B cell (primary cell): ENCODE measurements around the gene DOCK4. TPM values are rescaled to one million over a fixed set of nuclear protein-coding genes. Genes with fewer than 3 reads are reported as not detected.

Experiments
- ATAC-seq: fragments of 200-7000 bp; cut with Tn5 transposase; one replicate; pipeline ENCODE4 v1.10.0; 2021; ENCODE audit warnings: low read depth, mild to moderate bottlenecking, moderate number of reproducible peaks, moderate library complexity
- CTCF ChIA-PET: fragments of 350-600 bp; sonication (Branson Sonifier 250); formaldehyde crosslinking; loops from one replicate; lab custom pipeline; 2021; ENCODE audit warnings: antibody characterized with exemption, inconsistent platforms; lab: Charles Lee
- POLR2A ChIA-PET: fragments of 350-600 bp; sonication (Branson Sonifier 250); formaldehyde crosslinking; loops from one replicate; lab custom pipeline; 2021; ENCODE audit warnings: antibody characterized with exemption; lab: Charles Lee
- DNase-seq: peaks from one replicate; pipeline ENCODE4 v3.0.0; 2013
- H2AFZ ChIP-seq: 2 replicates; pipeline ENCODE4 v1.6.1; 2012; ENCODE audit warnings: mild to moderate bottlenecking, low read depth, low read length; ENCODE audit not compliant: insufficient read depth, poor library complexity, severe bottlenecking
- H3K27ac ChIP-seq, 2 donors: 1 replicate in 1 of 2; 2 replicates in 1 of 2; pipeline ENCODE4 v1.5.1; 2012 to 2013; ENCODE audit warnings: low read length in 2 of 2, mild to moderate bottlenecking in 2 of 2, moderate library complexity in 1 of 2
- H3K27me3 ChIP-seq, 4 experiments: fragments of 200-600 bp in 1 of 4; sonication (generic) in 1 of 4; replicated peaks in 1 of 4; 1 replicate in 2 of 4; 2 replicates in 2 of 4; pipeline versions ENCODE4 v1.6.1 to v1.7.0; 2013 to 2016; ENCODE audit warnings: low read length in 3 of 4, mild to moderate bottlenecking in 2 of 4, mixed read lengths in 1 of 4, moderate library complexity in 1 of 4; ENCODE audit not compliant: insufficient read depth in 4 of 4, control insufficient read depth in 3 of 4; ENCODE audit errors: control extremely low read depth in 1 of 4
- H3K36me3 ChIP-seq, 2 experiments: replicated peaks in 1 of 2; 1 replicate in 1 of 2; 2 replicates in 1 of 2; pipeline versions ENCODE4 v1.6.1 to v1.7.1; 2013; ENCODE audit warnings: low read length in 1 of 2; ENCODE audit not compliant: insufficient read depth in 2 of 2, control insufficient read depth in 1 of 2; ENCODE audit errors: control extremely low read depth in 1 of 2, extremely low read depth in 1 of 2
- H3K4me1 ChIP-seq, 2 donors: fragments of 200-600 bp in 1 of 2; sonication (generic) in 1 of 2; 1 replicate in 1 of 2; 2 replicates in 1 of 2; pipeline versions ENCODE4 v1.5.1 to v1.6.1; 2013 to 2017; ENCODE audit warnings: low read length in 2 of 2; ENCODE audit not compliant: control insufficient read depth in 2 of 2, insufficient read depth in 2 of 2
- H3K4me2 ChIP-seq: replicated peaks from 2 replicates; pipeline ENCODE3; 2012; ENCODE audit warnings: mild to moderate bottlenecking, low read depth, low read length; ENCODE audit not compliant: poor library complexity, severe bottlenecking
- H3K4me3 ChIP-seq, 5 experiments: fragments of 200-600 bp in 1 of 5; sonication (generic) in 1 of 5; 1 replicate in 3 of 5; 2 replicates in 2 of 5; pipeline versions ENCODE4 v1.5.1 to v1.7.0; 2011 to 2016; ENCODE audit warnings: low read length in 4 of 5, mild to moderate bottlenecking in 4 of 5, low read depth in 2 of 5, control low read depth in 1 of 5, moderate library complexity in 1 of 5; ENCODE audit not compliant: insufficient read depth in 1 of 5; ENCODE audit errors: control extremely low read depth in 1 of 5, extremely low read depth in 1 of 5
- H3K79me2 ChIP-seq: fragments of 200-600 bp; sonication (generic); one replicate; pipeline ENCODE4 v1.6.0; 2016; ENCODE audit warnings: low read length; ENCODE audit not compliant: control insufficient read depth, insufficient read depth
- H3K9ac ChIP-seq: fragments of 200-600 bp; sonication (generic); 2 replicates; pipeline ENCODE4 v1.6.1; 2017; ENCODE audit warnings: mild to moderate bottlenecking, low read length, moderate library complexity
- H3K9me3 ChIP-seq, 3 donors: one replicate each; pipeline versions ENCODE4 v1.6.1 to v1.7.1; 2013; ENCODE audit warnings: low read length in 2 of 3; ENCODE audit not compliant: control insufficient read depth in 2 of 3, insufficient read depth in 1 of 3; ENCODE audit errors: control extremely low read depth in 1 of 3
- H4K20me1 ChIP-seq: 2 replicates; pipeline ENCODE4 v1.6.0; 2012; ENCODE audit warnings: mild to moderate bottlenecking, low read length; ENCODE audit not compliant: insufficient read depth, control insufficient read depth, poor library complexity, severe bottlenecking
- H3K27ac Mint-ChIP-seq: one replicate; pipeline ENCODE4 v1.8.0; 2021; ENCODE audit warnings: mixed read lengths
- H3K27me3 Mint-ChIP-seq: one replicate; pipeline ENCODE4 v1.8.0; 2021; ENCODE audit warnings: mixed read lengths
- H3K4me1 Mint-ChIP-seq: one replicate; pipeline ENCODE4 v1.8.0; 2021; ENCODE audit warnings: mixed read lengths
- H3K4me3 Mint-ChIP-seq: one replicate; pipeline ENCODE4 v1.8.0; 2021; ENCODE audit warnings: mixed read lengths
- H3K9me3 Mint-ChIP-seq: one replicate; pipeline ENCODE4 v1.8.0; 2022; ENCODE audit warnings: mixed read lengths; ENCODE audit not compliant: insufficient read depth
- EZH2 ChIP-seq: IDR thresholded peaks from 2 replicates; pipeline ENCODE4 v1.6.1; 2012; ENCODE audit warnings: borderline replicate concordance, low read depth, mild to moderate bottlenecking, moderate library complexity, low read length; ENCODE audit not compliant: insufficient read depth, poor library complexity, severe bottlenecking
- WGBS: methylation state at CpG from one replicate; pipeline ENCODE4 v1.1.5; 2013; ENCODE audit warnings: missing lambda C conversion rate; ENCODE audit not compliant: insufficient coverage; 5-methylcytosine and 5-hydroxymethylcytosine counted together
- intact Hi-C: fragments of 100-400 bp; cut with micrococcal nuclease; formaldehyde crosslinking; loops from one replicate; pipeline ENCODE4 v1.10.0; 2022
- polyA plus RNA-seq: library from polyadenylated mRNA; depleted of rRNA; stranded (reverse); fragments of >200 nt; gene quantifications from 2 replicates; pipeline ENCODE4 v1.2.3, GENCODE V29; 2012
- total RNA-seq, 2 donors: library from RNA; stranded (reverse); fragments of 120-200 nt in 1 of 2; gene quantifications; 1 replicate in 1 of 2; 2 replicates in 1 of 2; pipeline versions ENCODE4 v1.2.3 to v1.2.4, GENCODE V29; 2013 to 2022
- TF ChIP-seq, protein P1 (sequence below): fragments of 200-600 bp; IDR thresholded peaks from one replicate; pipeline ENCODE4 v1.8.0; 2022; ENCODE audit warnings: antibody characterized with exemption, mild to moderate bottlenecking

DOCK4 gene
- total and polyA plus RNA-seq, 2 donors (not counting 1 experiment from before 2014, with no cell fraction given), result 0.03 to 4.1 TPM

DNA sequence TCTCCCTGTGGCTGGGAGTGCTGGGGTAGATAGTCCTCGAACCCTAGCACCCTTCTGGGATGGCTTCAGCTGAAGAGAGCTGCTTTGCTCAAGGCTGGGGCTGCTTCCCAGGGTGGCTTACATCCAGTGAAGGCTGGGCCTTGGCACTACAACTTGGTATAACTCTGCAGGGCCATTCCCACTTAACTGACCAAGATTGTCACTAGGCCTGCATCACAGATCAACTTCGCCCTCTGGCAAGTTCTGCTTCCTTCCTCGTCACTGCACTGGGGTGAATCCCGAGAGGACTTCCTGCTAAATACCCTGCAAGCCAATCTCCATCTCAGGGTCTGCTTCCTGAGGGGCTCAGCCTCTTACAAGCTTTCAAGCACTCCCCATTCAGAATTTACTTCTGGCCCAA lies 195.2 kb downstream of the DOCK4 start:
- POLR2A ChIA-PET, result no interaction called here
- intact Hi-C loops, result no loop called here
- no peak for DNase-seq
- H3K27ac Mint-ChIP-seq, result no peak overlapping the region
- H3K9ac ChIP-seq, result no peak overlapping the region
- no peak overlapping the region for H2AFZ ChIP-seq
- H3K36me3 ChIP-seq, result no peaks in the 10 kb centered on the region
- no peaks in the 10 kb centered on the region for H3K27me3 Mint-ChIP-seq
- no peaks in the 10 kb centered on the region for H3K79me2 ChIP-seq
- CTCF ChIA-PET, result no interaction called here
- H3K4me2 ChIP-seq, result no peak overlapping the region
- H3K4me1 Mint-ChIP-seq, result no peaks in the 10 kb centered on the region
- no peaks in the 10 kb centered on the region for H3K9me3 Mint-ChIP-seq
- no peak overlapping the region for H3K4me3 Mint-ChIP-seq
- H3K27me3 ChIP-seq, result no peaks in the 10 kb centered on the region
- no peaks in the 10 kb centered on the region for H3K4me1 ChIP-seq
- H3K27ac ChIP-seq, result no peak overlapping the region
- no peak for ATAC-seq
- WGBS, result 52% methylated on average over 4 of the region's 4 CpGs
- H4K20me1 ChIP-seq, result no peaks in the 10 kb centered on the region
- H3K9me3 ChIP-seq, result no peaks in the 10 kb centered on the region
- no peak for TF ChIP-seq EZH2
- TF ChIP-seq, protein P1, sequence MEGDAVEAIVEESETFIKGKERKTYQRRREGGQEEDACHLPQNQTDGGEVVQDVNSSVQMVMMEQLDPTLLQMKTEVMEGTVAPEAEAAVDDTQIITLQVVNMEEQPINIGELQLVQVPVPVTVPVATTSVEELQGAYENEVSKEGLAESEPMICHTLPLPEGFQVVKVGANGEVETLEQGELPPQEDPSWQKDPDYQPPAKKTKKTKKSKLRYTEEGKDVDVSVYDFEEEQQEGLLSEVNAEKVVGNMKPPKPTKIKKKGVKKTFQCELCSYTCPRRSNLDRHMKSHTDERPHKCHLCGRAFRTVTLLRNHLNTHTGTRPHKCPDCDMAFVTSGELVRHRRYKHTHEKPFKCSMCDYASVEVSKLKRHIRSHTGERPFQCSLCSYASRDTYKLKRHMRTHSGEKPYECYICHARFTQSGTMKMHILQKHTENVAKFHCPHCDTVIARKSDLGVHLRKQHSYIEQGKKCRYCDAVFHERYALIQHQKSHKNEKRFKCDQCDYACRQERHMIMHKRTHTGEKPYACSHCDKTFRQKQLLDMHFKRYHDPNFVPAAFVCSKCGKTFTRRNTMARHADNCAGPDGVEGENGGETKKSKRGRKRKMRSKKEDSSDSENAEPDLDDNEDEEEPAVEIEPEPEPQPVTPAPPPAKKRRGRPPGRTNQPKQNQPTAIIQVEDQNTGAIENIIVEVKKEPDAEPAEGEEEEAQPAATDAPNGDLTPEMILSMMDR, result no peak
- H3K4me3 ChIP-seq, result no peak overlapping the region

DNA sequence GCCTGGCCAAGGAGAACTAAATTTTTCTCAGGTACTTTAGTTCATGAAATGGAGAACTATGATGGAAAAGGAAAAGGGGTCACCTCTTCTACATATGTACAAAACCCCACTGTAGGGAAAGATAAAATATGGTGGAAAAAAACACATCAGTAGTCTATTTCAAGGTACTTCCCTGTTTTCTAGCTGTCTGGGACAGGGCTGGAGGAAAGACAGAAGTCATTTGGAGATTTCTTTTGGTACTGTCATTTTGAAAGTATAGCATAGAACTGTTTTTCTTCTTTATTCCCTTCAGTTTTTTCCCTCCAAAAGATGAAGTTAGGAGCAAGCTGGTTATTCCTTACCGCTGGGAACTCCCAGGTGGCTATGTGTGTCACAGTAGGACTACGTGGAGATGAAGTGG lies 196.1 kb downstream of the DOCK4 start:
- 92% methylated on average over 2 of the region's 2 CpGs for WGBS
- no peaks in the 10 kb centered on the region for H3K9me3 ChIP-seq
- no peaks in the 10 kb centered on the region for H3K4me1 ChIP-seq
- ChIA-PET POLR2A (no interaction called here), CTCF (no interaction called here)
- H3K4me3 ChIP-seq, result no peak overlapping the region
- H3K27ac Mint-ChIP-seq, result no peak overlapping the region
- intact Hi-C loops, result no loop called here
- no peak overlapping the region for H2AFZ ChIP-seq
- no peaks in the 10 kb centered on the region for H3K79me2 ChIP-seq
- no peaks in the 10 kb centered on the region for H3K27me3 ChIP-seq
- H4K20me1 ChIP-seq, result no peaks in the 10 kb centered on the region
- H3K4me1 Mint-ChIP-seq, result no peaks in the 10 kb centered on the region
- H3K4me3 Mint-ChIP-seq, result no peak overlapping the region
- H3K9me3 Mint-ChIP-seq, result no peaks in the 10 kb centered on the region
- TF ChIP-seq, protein P1, result no peak
- TF ChIP-seq EZH2, result no peak
- H3K27ac ChIP-seq, result no peak overlapping the region
- ATAC-seq, result no peak
- no peaks in the 10 kb centered on the region for H3K36me3 ChIP-seq
- DNase-seq, result no peak
- H3K9ac ChIP-seq, result no peak overlapping the region
- H3K4me2 ChIP-seq, result no peak overlapping the region
- H3K27me3 Mint-ChIP-seq, result no peaks in the 10 kb centered on the region
